T-cell (primary cell): ENCODE measurements around the gene AXIN2. TPM values are rescaled to one million over a fixed set of nuclear protein-coding genes. Genes with fewer than 3 reads are reported as not detected.

Experiments used
- ATAC-seq, 4 experiments: fragments of 200-7000 bp in 3 of 4; fragments of 150-1000 bp in 1 of 4; cut with Tn5 transposase; replicated peaks in 1 of 4; 1 replicate in 3 of 4; 2 replicates in 1 of 4; pipeline ENCODE4 v1.10.0; 2021; ENCODE audit warnings: moderate library complexity in 3 of 4, mild to moderate bottlenecking in 2 of 4, moderate number of reproducible peaks in 1 of 4
- CTCF ChIA-PET, 2 donors: fragments of 300-600 bp; sonication (Branson Sonifier 250); formaldehyde crosslinking; loops; one replicate each; lab custom pipeline; 2022; ENCODE audit warnings: antibody characterized with exemption in 2 of 2; lab: Charles Lee
- POLR2A ChIA-PET, 2 donors: fragments of 300-600 bp; sonication (Branson Sonifier 250); formaldehyde crosslinking; loops; one replicate each; lab custom pipeline; 2022; ENCODE audit warnings: antibody characterized with exemption in 2 of 2; lab: Charles Lee
- DNase-seq, 35 experiments: peaks; one replicate each; pipeline versions ENCODE4 v3.0.0 to v3.0.0-alpha.2; 2013 to 2023
- H3K27ac ChIP-seq: one replicate; pipeline ENCODE4 v1.5.1; 2013; ENCODE audit warnings: low read length
- H3K27me3 ChIP-seq, 2 experiments: replicated peaks in 1 of 2; 1 replicate in 1 of 2; 2 replicates in 1 of 2; pipeline versions ENCODE4 v1.6.1 to v1.7.0; 2013; ENCODE audit warnings: low read length in 1 of 2, mixed read lengths in 1 of 2; ENCODE audit not compliant: control insufficient read depth in 2 of 2, insufficient read depth in 2 of 2; ENCODE audit errors: extremely low read depth in 1 of 2
- H3K36me3 ChIP-seq, 2 donors: 1 replicate in 1 of 2; 2 replicates in 1 of 2; pipeline versions ENCODE4 v1.6.1 to v1.7.0; 2013; ENCODE audit warnings: low read length in 1 of 2; ENCODE audit not compliant: control insufficient read depth in 2 of 2, insufficient read depth in 1 of 2; ENCODE audit errors: extremely low read depth in 1 of 2
- H3K4me1 ChIP-seq, 2 experiments: 1 replicate in 1 of 2; 2 replicates in 1 of 2; pipeline versions ENCODE4 v1.6.1 to v1.7.0; 2013; ENCODE audit warnings: low read length in 2 of 2, mixed read lengths in 1 of 2; ENCODE audit not compliant: insufficient read depth in 2 of 2, control insufficient read depth in 1 of 2; ENCODE audit errors: extremely low read depth in 1 of 2
- H3K4me3 ChIP-seq, 2 donors: 1 replicate in 1 of 2; 2 replicates in 1 of 2; pipeline versions ENCODE4 v1.5.1 to v1.7.0; 2013; ENCODE audit warnings: mild to moderate bottlenecking in 2 of 2, low read length in 1 of 2, moderate library complexity in 1 of 2; ENCODE audit not compliant: control insufficient read depth in 1 of 2; ENCODE audit errors: extremely low read depth in 1 of 2
- H3K9me3 ChIP-seq: 2 replicates; pipeline ENCODE4 v1.7.0; 2013
- H3K27ac Mint-ChIP-seq, 2 donors: one replicate each; pipeline ENCODE4 v1.8.0; 2020 to 2021; ENCODE audit warnings: mild to moderate bottlenecking in 2 of 2, mixed read lengths in 2 of 2
- H3K27me3 Mint-ChIP-seq, 2 donors: one replicate each; pipeline ENCODE4 v1.8.0; 2021 to 2022; ENCODE audit warnings: mixed read lengths in 2 of 2
- H3K36me3 Mint-ChIP-seq: one replicate; pipeline ENCODE4 v1.8.0; 2021; ENCODE audit warnings: mixed read lengths
- H3K4me1 Mint-ChIP-seq, 3 donors: one replicate each; pipeline ENCODE4 v1.8.0; 2020 to 2022; ENCODE audit warnings: mixed read lengths in 3 of 3, mild to moderate bottlenecking in 1 of 3
- H3K4me3 Mint-ChIP-seq, 3 donors: one replicate each; pipeline ENCODE4 v1.8.0; 2020 to 2022; ENCODE audit warnings: mild to moderate bottlenecking in 3 of 3, mixed read lengths in 3 of 3, moderate library complexity in 3 of 3
- H3K9me3 Mint-ChIP-seq, 3 donors: one replicate each; pipeline ENCODE4 v1.8.0; 2020 to 2022; ENCODE audit warnings: mixed read lengths in 3 of 3
- WGBS: methylation state at CpG from one replicate; pipeline ENCODE4 v1.1.5; 2013; ENCODE audit warnings: missing lambda C conversion rate; ENCODE audit not compliant: insufficient coverage; 5-methylcytosine and 5-hydroxymethylcytosine counted together
- total RNA-seq, 35 experiments: library from RNA in 6 of 35; stranded (reverse) in 6 of 35; fragments of 120-200 nt in 1 of 35; gene quantifications; one replicate each; pipeline versions ENCODE4 v1.2.1 to v1.2.4 and lab custom pipeline; 2013 to 2026

Gene AXIN2
- total RNA-seq, 5 donors from 2014 or later (not counting 1 experiment from before 2014, with no cell fraction given): 35.8 to 44.9 (median 40.2) TPM

- Histone ChIP-seq H3K36me3 (peaks cover 36 to 63% of the 10 kb centered on the region in 2 donors), H3K4me1 (peaks cover 19 to 21% of the 10 kb centered on the region in 2 experiments), H3K4me3 (no peak overlapping the region), H3K27ac (no peak overlapping the region), H3K9me3 (no peaks in the 10 kb centered on the region), H3K27me3 (no peaks in the 10 kb centered on the region)
- CTCF ChIA-PET: no interaction called here
- H3K36me3 Mint-ChIP-seq: peaks cover 36% of the 10 kb centered on the region
- H3K9me3 Mint-ChIP-seq: no peaks in the 10 kb centered on the region
- H3K4me1 Mint-ChIP-seq: peaks cover 32 to 34% (median 33%) of the 10 kb centered on the region in 3 donors
- DNase-seq: no peak
- no peak for ATAC-seq
- peak overlapping the region in 1 of 3 donors; percentile 74 for H3K4me3 Mint-ChIP-seq
- H3K27ac Mint-ChIP-seq: peak overlapping the region; percentile 83 to 87
- H3K27me3 Mint-ChIP-seq: no peaks in the 10 kb centered on the region
- POLR2A ChIA-PET: interaction anchor here in 1 of 2 donors (0.6 kb wide), 1 partner anchor 711 kb away, joined by 3 read pairs; no protein-coding TSS in a partner anchor
- WGBS: 97% methylated on average over 32 of the region's 35 CpGs
These were observed 24.1 kb downstream of the AXIN2 start for GRCh38 chr17:65537343-65537844.

- peaks cover 42 to 69% of the 10 kb centered on the region in 2 donors for H3K36me3 ChIP-seq
- Mint-ChIP-seq H3K27ac (peak overlapping the region in 1 of 2 donors; percentile 39), H3K27me3 (no peaks in the 10 kb centered on the region), H3K4me3 (no peak overlapping the region), H3K4me1 (peaks cover 31 to 40% (median 31%) of the 10 kb centered on the region in 3 donors), H3K36me3 (peaks cover 39% of the 10 kb centered on the region), H3K9me3 (no peaks in the 10 kb centered on the region)
- H3K27ac ChIP-seq: no peak overlapping the region
- ATAC-seq: no peak
- ChIA-PET POLR2A (no interaction called here), CTCF (interaction anchor here in 1 of 2 donors (0.5 kb wide), 1 partner anchor 25 kb away, joined by 5 read pairs; the partner anchor contains the start of gene AXIN2)
- H3K9me3 ChIP-seq: no peaks in the 10 kb centered on the region
- no peaks in the 10 kb centered on the region for H3K27me3 ChIP-seq
- 94% methylated on average over 26 of the region's 35 CpGs for WGBS
- no peak overlapping the region for H3K4me3 ChIP-seq
- H3K4me1 ChIP-seq: peaks cover 22 to 24% of the 10 kb centered on the region in 2 experiments
- DNase-seq: no peak
These were observed 24.7 kb downstream of the AXIN2 start for GRCh38 chr17:65536573-65537342.

GRCh38 chr17:65535777-65536572 is 25.5 kb downstream of the AXIN2 start:
- Mint-ChIP-seq H3K27me3 (no peaks in the 10 kb centered on the region), H3K9me3 (no peaks in the 10 kb centered on the region), H3K4me1 (peaks cover 25 to 40% (median 31%) of the 10 kb centered on the region in 3 donors), H3K4me3 (no peak overlapping the region), H3K27ac (peak overlapping the region; percentile 36 to 59), H3K36me3 (peaks cover 38% of the 10 kb centered on the region)
- Histone ChIP-seq H3K36me3 (peaks cover 40 to 67% of the 10 kb centered on the region in 2 donors), H3K9me3 (no peaks in the 10 kb centered on the region), H3K4me1 (peaks cover 24 to 28% of the 10 kb centered on the region in 2 experiments), H3K27ac (no peak overlapping the region), H3K27me3 (no peaks in the 10 kb centered on the region), H3K4me3 (no peak overlapping the region)
- no peak for DNase-seq
- CTCF ChIA-PET: interaction anchor here in 1 of 2 donors (0.5 kb wide), 1 partner anchor 25 kb away, joined by 5 read pairs; the partner anchor contains the start of gene AXIN2
- no peak for ATAC-seq
- 87% methylated on average over 14 of the region's 17 CpGs for WGBS
- POLR2A ChIA-PET: no interaction called here

- CTCF ChIA-PET: no interaction called here
- Histone ChIP-seq H3K27me3 (no peaks in the 10 kb centered on the region), H3K4me3 (no peak overlapping the region), H3K4me1 (peaks cover 11 to 19% of the 10 kb centered on the region in 2 experiments), H3K9me3 (no peaks in the 10 kb centered on the region), H3K27ac (no peak overlapping the region), H3K36me3 (peaks cover 47 to 78% of the 10 kb centered on the region in 2 donors)
- Mint-ChIP-seq H3K36me3 (peaks cover 45% of the 10 kb centered on the region), H3K4me1 (peaks cover 10 to 24% (median 17%) of the 10 kb centered on the region in 3 donors), H3K27ac (peak overlapping the region; percentile 55 to 67), H3K9me3 (no peaks in the 10 kb centered on the region), H3K27me3 (no peaks in the 10 kb centered on the region), H3K4me3 (no peak overlapping the region)
- DNase-seq (no peak), ATAC-seq (no peak)
- POLR2A ChIA-PET: interaction anchor here in 1 of 2 donors (0.6 kb wide), 1 partner anchor 9 kb away, joined by 3 read pairs; no protein-coding TSS in a partner anchor
- 100% methylated on average over 1 of the region's 9 CpGs for WGBS
These were observed 27.5 kb downstream of the AXIN2 start for GRCh38 chr17:65533852-65534457.

- no peak for ATAC-seq
- no peak overlapping the region for H3K4me3 Mint-ChIP-seq
- Histone ChIP-seq H3K27me3 (no peaks in the 10 kb centered on the region), H3K4me1 (peaks cover 5 to 13% of the 10 kb centered on the region in 2 experiments), H3K4me3 (no peak overlapping the region), H3K9me3 (no peaks in the 10 kb centered on the region), H3K36me3 (peaks cover 46 to 76% of the 10 kb centered on the region in 2 donors), H3K27ac (no peak overlapping the region)
- H3K36me3 Mint-ChIP-seq: peaks cover 49% of the 10 kb centered on the region
- DNase-seq: no peak
- H3K9me3 Mint-ChIP-seq: no peaks in the 10 kb centered on the region
- no peaks in the 10 kb centered on the region for H3K27me3 Mint-ChIP-seq
- ChIA-PET POLR2A (no interaction called here), CTCF (no interaction called here)
- H3K4me1 Mint-ChIP-seq: peaks cover 3 to 17% (median 13%) of the 10 kb centered on the region in 3 donors
- peak overlapping the region; percentile 23 to 39 for H3K27ac Mint-ChIP-seq
- WGBS: 90% methylated on average over 6 of the region's 13 CpGs
These were observed 28.2 kb downstream of the AXIN2 start for GRCh38 chr17:65533056-65533745.
